GM21529 (cell line): ENCODE data around the gene MECR.

Experiments used
- ATAC-seq: cut with Tn5 transposase; IDR thresholded peaks from one replicate; pipeline ENCODE4 v1.9.1; 2021; ENCODE audit not compliant: unreplicated experiment

The MECR gene

GRCh38 chr1:29230553-29231378 lies at the start of gene MECR:
TSS of gene MECR (minus strand) at chr1:29230934. CDS start at chr1:29230906, 28 bp downstream.
- peak; percentile 87 for ATAC-seq

- ATAC-seq = no peak
These were observed 49.2 kb upstream of the MECR start for GRCh38 chr1:29279951-29280391.

GRCh38 chr1:29279406-29279805 lies 48.7 kb upstream of the MECR start:
- no peak for ATAC-seq

GRCh38 chr1:29278124-29278523 lies 47.4 kb upstream of the MECR start:
- no peak for ATAC-seq

GRCh38 chr1:29275435-29275834 lies 44.7 kb upstream of the MECR start:
- no peak for ATAC-seq

GRCh38 chr1:29272147-29272907 lies 41.6 kb upstream of the MECR start:
- no peak for ATAC-seq

- ATAC-seq = no peak
These were observed 41.0 kb upstream of the MECR start for GRCh38 chr1:29271724-29272123.

GRCh38 chr1:29270929-29271521 lies 40.3 kb upstream of the MECR start:
- no peak for ATAC-seq

- ATAC-seq = no peak
These were observed 38.6 kb upstream of the MECR start for GRCh38 chr1:29269382-29269781.

- no peak for ATAC-seq
These were observed 36.8 kb upstream of the MECR start for GRCh38 chr1:29267321-29268070.

GRCh38 chr1:29266912-29267311 lies 36.2 kb upstream of the MECR start:
- ATAC-seq = no peak

- no peak for ATAC-seq
These were observed 34.1 kb upstream of the MECR start for GRCh38 chr1:29264773-29265389.

- ATAC-seq = no peak
These were observed 29.8 kb upstream of the MECR start for GRCh38 chr1:29260531-29260930.

- no peak for ATAC-seq
These were observed 29.2 kb upstream of the MECR start for GRCh38 chr1:29259802-29260441.

- no peak for ATAC-seq
These were observed 28.5 kb upstream of the MECR start for GRCh38 chr1:29258976-29259801.

- ATAC-seq = no peak
These were observed 27.6 kb upstream of the MECR start for GRCh38 chr1:29258189-29258975.

GRCh38 chr1:29256979-29257804 lies 26.5 kb upstream of the MECR start:
- no peak for ATAC-seq

GRCh38 chr1:29256394-29256793 lies 25.7 kb upstream of the MECR start:
- no peak for ATAC-seq
